IPS-18a (cell line): ENCODE results near the gene PRSS27.

Source experiments
- H3K27ac ChIP-seq: one replicate; pipeline ENCODE4 v1.5.1; 2013; ENCODE audit warnings: low read length
- H3K27me3 ChIP-seq: one replicate; pipeline ENCODE4 v1.6.1; 2013; ENCODE audit warnings: mild to moderate bottlenecking, low read length; ENCODE audit not compliant: control insufficient read depth, insufficient read depth
- H3K36me3 ChIP-seq: one replicate; pipeline ENCODE4 v1.6.1; 2013; ENCODE audit warnings: low read depth, low read length; ENCODE audit not compliant: control insufficient read depth
- H3K4me1 ChIP-seq: one replicate; pipeline ENCODE4 v1.6.1; 2013; ENCODE audit warnings: low read depth, low read length; ENCODE audit not compliant: control insufficient read depth
- H3K4me3 ChIP-seq: one replicate; pipeline ENCODE4 v1.5.1; 2013; ENCODE audit warnings: low read length
- H3K9ac ChIP-seq: one replicate; pipeline ENCODE4 v1.6.1; 2013; ENCODE audit warnings: mild to moderate bottlenecking, low read length, moderate library complexity
- H3K9me3 ChIP-seq: one replicate; pipeline ENCODE4 v1.6.1; 2013; ENCODE audit warnings: low read depth, low read length; ENCODE audit not compliant: control insufficient read depth

Gene PRSS27

GRCh38 chr16:2720064-2720457, at the start of gene PRSS27:
TSS of gene PRSS27 (minus strand) at chr16:2720224. CDS start at chr16:2720160, 64 bp downstream.
- Histone ChIP-seq H3K36me3 (no peaks in the 10 kb centered on the region), H3K9me3 (no peaks in the 10 kb centered on the region), H3K9ac (peak within 1 kb of the TSS; percentile 54), H3K27me3 (no peaks in the 10 kb centered on the region), H3K4me1 (no peaks in the 10 kb centered on the region), H3K27ac (no peak within 1 kb of the TSS), H3K4me3 (peak within 1 kb of the TSS; percentile 56)

GRCh38 chr16:2769675-2770056, 49.6 kb upstream of the PRSS27 start:
- Histone ChIP-seq H3K4me3 (no peak overlapping the region), H3K27ac (no peak overlapping the region), H3K27me3 (no peaks in the 10 kb centered on the region), H3K9ac (no peak overlapping the region), H3K36me3 (peaks cover 82% of the 10 kb centered on the region), H3K9me3 (no peaks in the 10 kb centered on the region), H3K4me1 (no peaks in the 10 kb centered on the region)

GRCh38 chr16:2769100-2769529, 49.1 kb upstream of the PRSS27 start:
- H3K27ac ChIP-seq: no peak overlapping the region
- H3K36me3 ChIP-seq: peaks cover 82% of the 10 kb centered on the region
- H3K4me1 ChIP-seq: no peaks in the 10 kb centered on the region

DNA sequence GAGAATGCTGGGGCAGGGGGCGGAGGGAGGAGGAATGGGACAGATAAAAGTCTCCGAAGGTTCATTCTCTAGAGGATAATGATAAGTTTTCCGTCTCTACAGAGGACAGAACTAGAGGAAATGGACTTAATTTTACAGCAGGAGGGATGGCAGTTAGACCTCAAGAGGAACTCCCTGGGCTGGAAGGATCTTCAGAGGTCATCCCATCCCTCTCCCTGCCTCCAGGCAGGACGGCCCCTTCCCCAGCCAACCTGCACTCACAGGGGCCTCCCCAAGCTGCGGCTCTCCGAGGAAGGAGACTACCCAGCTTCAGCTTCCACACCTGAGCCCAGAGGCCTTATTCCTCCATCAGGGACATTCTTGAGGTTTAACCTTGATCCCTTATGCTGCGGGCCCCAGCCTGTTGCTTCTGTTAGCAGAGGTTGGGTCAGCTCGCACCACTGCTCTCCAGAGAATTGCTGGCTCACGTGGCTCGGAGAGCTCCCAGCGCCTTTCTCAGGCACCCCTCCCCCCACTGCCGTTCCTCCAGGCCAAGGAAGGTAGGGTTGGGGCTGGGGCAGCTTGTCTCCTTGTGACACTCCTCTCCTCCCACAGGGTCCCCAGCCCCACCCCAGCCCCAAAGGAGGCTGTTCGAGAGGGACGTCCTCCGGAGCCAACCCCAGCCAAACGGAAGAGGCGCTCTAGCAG, 48.5 kb upstream of the PRSS27 start:
- Histone ChIP-seq H3K9ac (no peak overlapping the region), H3K4me3 (no peak overlapping the region), H3K27ac (no peak overlapping the region), H3K4me1 (no peaks in the 10 kb centered on the region), H3K9me3 (no peaks in the 10 kb centered on the region), H3K27me3 (no peaks in the 10 kb centered on the region), H3K36me3 (peaks cover 86% of the 10 kb centered on the region)

More at GRCh38 chr16:2769100-2769529, 49.1 kb upstream of the PRSS27 start:
- Histone ChIP-seq H3K9me3 (no peaks in the 10 kb centered on the region), H3K27me3 (no peaks in the 10 kb centered on the region), H3K9ac (no peak overlapping the region), H3K4me3 (no peak overlapping the region)

DNA sequence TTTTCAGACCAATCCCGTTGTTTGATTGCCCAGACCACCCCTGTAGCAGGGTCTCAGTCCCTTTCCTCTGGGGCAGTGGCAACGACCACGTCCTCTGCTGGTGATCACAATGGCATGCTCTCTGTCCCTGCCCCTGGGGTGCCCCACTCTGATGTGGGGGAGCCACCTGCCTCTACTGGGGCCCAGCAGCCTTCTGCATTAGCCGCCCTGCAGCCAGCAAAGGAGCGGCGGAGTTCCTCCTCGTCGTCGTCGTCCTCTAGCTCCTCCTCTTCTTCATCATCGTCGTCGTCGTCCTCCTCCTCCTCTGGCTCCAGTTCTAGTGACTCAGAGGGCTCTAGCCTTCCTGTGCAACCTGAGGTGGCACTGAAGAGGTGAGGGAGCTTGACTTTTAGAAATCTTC, 47.9 kb upstream of the PRSS27 start:
- Histone ChIP-seq H3K4me3 (no peak overlapping the region), H3K9ac (no peak overlapping the region), H3K27me3 (no peaks in the 10 kb centered on the region), H3K36me3 (peaks cover 92% of the 10 kb centered on the region), H3K9me3 (no peaks in the 10 kb centered on the region), H3K27ac (no peak overlapping the region), H3K4me1 (no peaks in the 10 kb centered on the region)

DNA sequence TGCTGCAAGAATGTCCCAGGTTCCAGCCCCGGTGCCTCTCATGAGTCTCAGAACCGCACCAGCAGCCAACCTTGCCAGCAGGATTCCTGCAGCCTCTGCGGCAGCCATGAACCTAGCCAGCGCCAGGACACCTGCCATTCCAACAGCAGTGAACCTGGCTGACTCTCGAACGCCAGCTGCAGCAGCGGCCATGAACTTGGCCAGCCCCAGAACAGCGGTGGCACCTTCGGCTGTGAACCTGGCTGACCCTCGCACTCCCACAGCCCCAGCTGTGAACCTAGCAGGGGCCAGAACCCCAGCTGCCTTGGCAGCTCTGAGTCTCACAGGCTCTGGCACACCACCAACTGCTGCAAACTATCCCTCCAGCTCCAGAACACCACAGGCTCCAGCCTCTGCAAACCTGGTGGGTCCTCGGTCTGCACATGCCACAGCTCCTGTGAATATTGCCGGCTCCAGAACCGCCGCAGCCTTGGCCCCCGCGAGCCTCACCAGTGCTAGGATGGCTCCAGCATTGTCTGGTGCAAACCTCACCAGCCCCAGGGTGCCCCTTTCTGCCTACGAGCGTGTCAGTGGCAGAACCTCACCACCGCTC, 47.2 kb upstream of the PRSS27 start:
- no peaks in the 10 kb centered on the region for H3K9me3 ChIP-seq
- H3K27me3 ChIP-seq: no peaks in the 10 kb centered on the region
- H3K27ac ChIP-seq: no peak overlapping the region
- no peak overlapping the region for H3K9ac ChIP-seq
- H3K4me3 ChIP-seq: no peak overlapping the region
- peaks cover 99% of the 10 kb centered on the region for H3K36me3 ChIP-seq
- H3K4me1 ChIP-seq: no peaks in the 10 kb centered on the region

GRCh38 chr16:2766430-2767139, 46.6 kb upstream of the PRSS27 start:
- no peak overlapping the region for H3K4me3 ChIP-seq
- H3K27me3 ChIP-seq: no peaks in the 10 kb centered on the region
- no peak overlapping the region for H3K27ac ChIP-seq
- no peaks in the 10 kb centered on the region for H3K4me1 ChIP-seq
- H3K9ac ChIP-seq: no peak overlapping the region
- H3K9me3 ChIP-seq: no peaks in the 10 kb centered on the region
- H3K36me3 ChIP-seq: peaks cover 100% of the 10 kb centered on the region

DNA sequence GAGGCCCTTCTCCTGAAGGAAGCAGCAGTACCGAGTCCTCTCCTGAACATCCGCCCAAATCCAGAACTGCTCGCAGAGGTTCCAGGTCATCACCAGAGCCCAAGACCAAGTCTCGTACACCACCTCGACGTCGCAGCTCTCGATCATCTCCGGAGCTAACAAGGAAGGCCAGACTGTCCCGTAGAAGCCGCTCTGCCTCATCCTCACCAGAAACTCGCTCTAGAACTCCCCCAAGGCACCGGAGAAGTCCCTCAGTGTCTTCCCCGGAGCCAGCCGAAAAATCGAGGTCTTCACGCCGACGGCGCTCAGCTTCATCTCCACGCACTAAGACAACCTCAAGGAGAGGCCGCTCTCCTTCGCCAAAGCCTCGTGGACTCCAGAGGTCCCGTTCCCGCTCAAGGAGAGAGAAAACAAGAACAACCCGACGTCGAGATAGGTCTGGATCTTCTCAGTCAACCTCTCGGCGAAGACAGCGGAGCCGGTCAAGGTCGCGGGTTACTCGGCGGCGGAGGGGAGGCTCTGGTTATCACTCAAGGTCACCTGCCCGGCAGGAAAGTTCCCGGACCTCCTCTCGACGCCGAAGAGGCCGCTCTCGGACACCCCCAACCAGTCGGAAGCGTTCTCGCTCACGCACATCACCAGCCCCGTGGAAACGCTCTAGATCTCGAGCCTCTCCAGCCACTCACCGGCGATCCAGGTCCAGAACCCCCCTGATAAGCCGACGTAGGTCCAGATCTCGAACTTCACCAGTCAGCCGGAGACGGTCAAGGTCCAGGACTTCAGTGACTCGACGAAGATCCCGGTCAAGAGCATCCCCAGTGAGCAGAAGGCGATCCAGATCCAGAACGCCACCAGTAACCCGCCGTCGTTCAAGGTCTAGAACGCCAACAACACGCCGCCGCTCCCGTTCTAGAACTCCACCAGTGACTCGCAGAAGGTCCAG, 45.7 kb upstream of the PRSS27 start:
- Histone ChIP-seq H3K27me3 (no peaks in the 10 kb centered on the region), H3K9ac (no peak overlapping the region), H3K4me3 (no peak overlapping the region), H3K9me3 (peaks cover 3% of the 10 kb centered on the region), H3K27ac (no peak overlapping the region), H3K4me1 (no peaks in the 10 kb centered on the region), H3K36me3 (peaks cover 100% of the 10 kb centered on the region)

DNA sequence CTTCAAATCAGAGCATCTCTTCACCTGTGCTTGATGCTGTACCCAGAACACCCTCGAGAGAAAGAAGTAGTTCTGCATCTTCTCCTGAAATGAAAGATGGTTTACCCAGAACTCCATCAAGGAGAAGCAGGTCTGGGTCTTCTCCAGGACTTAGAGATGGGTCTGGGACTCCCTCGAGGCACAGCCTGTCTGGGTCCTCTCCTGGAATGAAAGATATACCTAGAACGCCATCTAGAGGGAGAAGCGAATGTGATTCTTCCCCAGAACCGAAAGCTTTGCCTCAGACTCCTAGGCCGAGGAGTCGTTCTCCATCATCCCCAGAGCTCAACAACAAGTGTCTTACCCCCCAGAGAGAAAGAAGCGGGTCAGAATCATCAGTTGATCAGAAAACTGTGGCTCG, 44.7 kb upstream of the PRSS27 start:
- no peaks in the 10 kb centered on the region for H3K4me1 ChIP-seq
- H3K9ac ChIP-seq: no peak overlapping the region
- H3K4me3 ChIP-seq: no peak overlapping the region
- H3K9me3 ChIP-seq: peaks cover 4% of the 10 kb centered on the region
- no peaks in the 10 kb centered on the region for H3K27me3 ChIP-seq
- no peak overlapping the region for H3K27ac ChIP-seq
- peaks cover 100% of the 10 kb centered on the region for H3K36me3 ChIP-seq

- no peak overlapping the region for H3K9ac ChIP-seq
- H3K9me3 ChIP-seq: peaks cover 4% of the 10 kb centered on the region
- H3K4me1 ChIP-seq: no peaks in the 10 kb centered on the region
- H3K27me3 ChIP-seq: no peaks in the 10 kb centered on the region
- no peak overlapping the region for H3K27ac ChIP-seq
- H3K4me3 ChIP-seq: no peak overlapping the region
- peaks cover 100% of the 10 kb centered on the region for H3K36me3 ChIP-seq
Measured at GRCh38 chr16:2763173-2763572, 43.1 kb upstream of the PRSS27 start.

DNA sequence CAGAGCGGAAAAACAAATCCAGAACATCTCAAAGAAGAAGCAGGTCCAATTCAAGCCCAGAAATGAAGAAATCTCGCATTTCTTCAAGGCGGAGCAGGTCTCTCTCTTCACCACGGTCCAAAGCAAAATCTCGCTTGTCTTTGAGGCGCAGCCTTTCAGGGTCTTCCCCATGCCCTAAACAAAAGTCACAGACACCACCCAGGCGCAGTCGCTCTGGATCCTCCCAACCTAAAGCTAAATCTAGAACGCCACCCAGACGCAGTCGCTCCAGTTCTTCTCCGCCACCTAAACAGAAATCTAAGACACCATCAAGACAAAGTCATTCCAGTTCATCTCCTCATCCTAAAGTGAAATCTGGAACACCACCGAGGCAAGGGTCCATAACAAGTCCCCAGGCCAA, 42.7 kb upstream of the PRSS27 start:
- Histone ChIP-seq H3K27me3 (no peaks in the 10 kb centered on the region), H3K36me3 (peaks cover 100% of the 10 kb centered on the region), H3K4me1 (no peaks in the 10 kb centered on the region), H3K9ac (no peak overlapping the region), H3K27ac (no peak overlapping the region), H3K9me3 (peaks cover 4% of the 10 kb centered on the region), H3K4me3 (no peak overlapping the region)
